K562 (cell line): Measurements from ENCODE around the gene PCBD2. TPM values are rescaled to one million over a fixed set of nuclear protein-coding genes. Genes with fewer than 3 reads are reported as not detected.

Experiments used
- EP400 ChIP-seq: fragments of 450-650 bp; IDR thresholded peaks from 2 replicates; pipeline ENCODE4 v1.6.1; 2017; ENCODE audit warnings: antibody characterized with exemption, mild to moderate bottlenecking, moderate library complexity
- ETV1 ChIP-seq: fragments of 450-650 bp; conservative IDR thresholded peaks from 2 replicates; pipeline ENCODE4 v1.6.1; 2016; ENCODE audit warnings: missing genetic modification characterization, control low read depth, low read depth, missing compliant biosample characterization
- GABPB1 ChIP-seq: sonication (generic); formaldehyde crosslinking; IDR thresholded peaks from 2 replicates; pipeline ENCODE4 v1.8.0; 2022; ENCODE audit warnings: mild to moderate bottlenecking, missing genetic modification reagents
- MLLT1 ChIP-seq, 2 experiments: fragments of 450-650 bp; IDR thresholded peaks; 2 replicates each; pipeline ENCODE4 v1.6.1; 2016
- MYBL2 ChIP-seq, 2 experiments: fragments of 450-650 bp in 1 of 2; sonication (generic) in 1 of 2; formaldehyde crosslinking in 1 of 2; IDR thresholded peaks; 2 replicates each; pipeline versions ENCODE4 v1.6.1 to v1.8.1; 2017 to 2022; ENCODE audit warnings: borderline replicate concordance in 1 of 2, inconsistent platforms in 1 of 2, low read depth in 1 of 2, mild to moderate bottlenecking in 1 of 2, missing genetic modification reagents in 1 of 2, moderate library complexity in 1 of 2
- PHF8 ChIP-seq: fragments of 200-600 bp; sonication (generic); IDR thresholded peaks from 2 replicates; pipeline ENCODE4 v1.6.1; 2012; ENCODE audit warnings: mixed run types, mild to moderate bottlenecking, inconsistent platforms, low read length, moderate library complexity, borderline replicate concordance
- RAD51 ChIP-seq: fragments of 450-650 bp; IDR thresholded peaks from 2 replicates; pipeline ENCODE4 v1.7.1; 2016; ENCODE audit warnings: low read depth, mild to moderate bottlenecking, borderline replicate concordance
- SUPT5H ChIP-seq: fragments of 450-650 bp; IDR thresholded peaks from 2 replicates; pipeline ENCODE4 v1.6.1; 2016
- THRA ChIP-seq: fragments of 450-650 bp; IDR thresholded peaks from 2 replicates; pipeline ENCODE4 v1.6.1; 2017; ENCODE audit warnings: mild to moderate bottlenecking, moderate library complexity
- TOE1 ChIP-seq, 2 experiments: fragments of 450-650 bp in 1 of 2; sonication (generic) in 1 of 2; formaldehyde crosslinking in 1 of 2; IDR thresholded peaks; 2 replicates each; pipeline versions ENCODE4 v1.7.1 to v1.8.0; 2016 to 2022; ENCODE audit warnings: borderline replicate concordance in 2 of 2, mild to moderate bottlenecking in 2 of 2, antibody characterized with exemption in 1 of 2, inconsistent platforms in 1 of 2, low read depth in 1 of 2, missing genetic modification reagents in 1 of 2, moderate library complexity in 1 of 2
- ZNF780A ChIP-seq: fragments of 250-450 bp; sonication (Bioruptor Pico); IDR thresholded peaks from 2 replicates; pipeline ENCODE4 v1.5.0; 2021; ENCODE audit warnings: mild to moderate bottlenecking
- polyA plus RNA-seq, 8 experiments: library from polyadenylated mRNA; depleted of rRNA in 4 of 8; stranded (reverse) in 5 of 8; unstranded in 3 of 8; fragments of >200 nt; fragmentation: Nextera tagmentation in 2 of 8; fragmentation: Illumina TruSeq in 1 of 8; extraction: Ambion mirVana in 2 of 8; extraction: Trizol in 1 of 8; gene quantifications; 2 replicates each; pipeline versions ENCODE4 v1.2.1 to v1.2.3, GENCODE V29; 2011 to 2014; ENCODE audit warnings: inconsistent platforms in 1 of 8, missing spikeins in 1 of 8
- total RNA-seq, 7 experiments: library from RNA; depleted of rRNA in 6 of 7; stranded (reverse); fragments of >200 nt in 6 of 7; fragmentation: Illumina TruSeq in 2 of 7; extraction: Trizol in 2 of 7; gene quantifications; 2 replicates each; pipeline versions ENCODE4 v1.2.1 to v1.2.3, GENCODE V29; 2011 to 2021; ENCODE audit warnings: low replicate concordance in 1 of 7
- TF ChIP-seq, protein P1 (sequence below): sonication (generic); formaldehyde crosslinking; IDR thresholded peaks from 2 replicates; pipeline ENCODE4 v1.8.0; 2022; ENCODE audit warnings: mild to moderate bottlenecking, missing genetic modification reagents, borderline replicate concordance
- TF ChIP-seq, protein P2 (sequence below): fragments of 250-450 bp; sonication (Bioruptor Pico); IDR thresholded peaks from 2 replicates; pipeline ENCODE4 v1.4.0; 2020; ENCODE audit warnings: mild to moderate bottlenecking, moderate library complexity, borderline replicate concordance
- TF ChIP-seq, protein P3 (sequence below), 2 experiments: IDR thresholded peaks; 2 replicates each; pipeline ENCODE4 v1.6.1; 2012; ENCODE audit warnings: improper control_type of control experiment in 2 of 2, low read depth in 2 of 2, low read length in 2 of 2, borderline replicate concordance in 1 of 2

PCBD2 gene
- total and polyA plus RNA-seq, 9 of the 15 experiments (the other 6 are each of a cell fraction or from before 2014, with no cell fraction given) = 5.2 to 13.8 (median 7.8) TPM

GRCh38 chr5:134905246-134905996, 490 bp downstream of the PCBD2 start (continued):
- TF ChIP-seq, protein P1, sequence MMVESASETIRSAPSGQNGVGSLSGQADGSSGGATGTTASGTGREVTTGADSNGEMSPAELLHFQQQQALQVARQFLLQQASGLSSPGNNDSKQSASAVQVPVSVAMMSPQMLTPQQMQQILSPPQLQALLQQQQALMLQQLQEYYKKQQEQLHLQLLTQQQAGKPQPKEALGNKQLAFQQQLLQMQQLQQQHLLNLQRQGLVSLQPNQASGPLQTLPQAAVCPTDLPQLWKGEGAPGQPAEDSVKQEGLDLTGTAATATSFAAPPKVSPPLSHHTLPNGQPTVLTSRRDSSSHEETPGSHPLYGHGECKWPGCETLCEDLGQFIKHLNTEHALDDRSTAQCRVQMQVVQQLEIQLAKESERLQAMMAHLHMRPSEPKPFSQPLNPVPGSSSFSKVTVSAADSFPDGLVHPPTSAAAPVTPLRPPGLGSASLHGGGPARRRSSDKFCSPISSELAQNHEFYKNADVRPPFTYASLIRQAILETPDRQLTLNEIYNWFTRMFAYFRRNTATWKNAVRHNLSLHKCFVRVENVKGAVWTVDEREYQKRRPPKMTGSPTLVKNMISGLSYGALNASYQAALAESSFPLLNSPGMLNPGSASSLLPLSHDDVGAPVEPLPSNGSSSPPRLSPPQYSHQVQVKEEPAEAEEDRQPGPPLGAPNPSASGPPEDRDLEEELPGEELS (CRISPR knock-in tag) = no peak
- TF ChIP-seq THRA = no peak
- 0 out of 2 replicates have a peak, but pooled peaks have one; percentile 25 for TF ChIP-seq RAD51
- TF ChIP-seq SUPT5H = 0 out of 2 replicates have a peak, but pooled peaks have one; percentile 33
- TF ChIP-seq, protein P2, sequence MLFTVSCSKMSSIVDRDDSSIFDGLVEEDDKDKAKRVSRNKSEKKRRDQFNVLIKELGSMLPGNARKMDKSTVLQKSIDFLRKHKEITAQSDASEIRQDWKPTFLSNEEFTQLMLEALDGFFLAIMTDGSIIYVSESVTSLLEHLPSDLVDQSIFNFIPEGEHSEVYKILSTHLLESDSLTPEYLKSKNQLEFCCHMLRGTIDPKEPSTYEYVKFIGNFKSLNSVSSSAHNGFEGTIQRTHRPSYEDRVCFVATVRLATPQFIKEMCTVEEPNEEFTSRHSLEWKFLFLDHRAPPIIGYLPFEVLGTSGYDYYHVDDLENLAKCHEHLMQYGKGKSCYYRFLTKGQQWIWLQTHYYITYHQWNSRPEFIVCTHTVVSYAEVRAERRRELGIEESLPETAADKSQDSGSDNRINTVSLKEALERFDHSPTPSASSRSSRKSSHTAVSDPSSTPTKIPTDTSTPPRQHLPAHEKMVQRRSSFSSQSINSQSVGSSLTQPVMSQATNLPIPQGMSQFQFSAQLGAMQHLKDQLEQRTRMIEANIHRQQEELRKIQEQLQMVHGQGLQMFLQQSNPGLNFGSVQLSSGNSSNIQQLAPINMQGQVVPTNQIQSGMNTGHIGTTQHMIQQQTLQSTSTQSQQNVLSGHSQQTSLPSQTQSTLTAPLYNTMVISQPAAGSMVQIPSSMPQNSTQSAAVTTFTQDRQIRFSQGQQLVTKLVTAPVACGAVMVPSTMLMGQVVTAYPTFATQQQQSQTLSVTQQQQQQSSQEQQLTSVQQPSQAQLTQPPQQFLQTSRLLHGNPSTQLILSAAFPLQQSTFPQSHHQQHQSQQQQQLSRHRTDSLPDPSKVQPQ (CRISPR knock-in tag) = no peak
- peak; percentile 93 for TF ChIP-seq MYBL2 (IDR thresholded peaks at IDR 0.05; ENCODE audit: low read depth)
- TF ChIP-seq MYBL2 (CRISPR knock-in tag; IDR thresholded peaks at IDR 0.05; ENCODE audit: borderline replicate concordance) = no peak
- no peak for TF ChIP-seq ZNF780A
- peak in 1 of 2 experiments; percentile 41; a peak in 1 of 4 replicates for TF ChIP-seq MLLT1 (IDR thresholded peaks at IDR 0.05)
- peak; percentile 55 for TF ChIP-seq PHF8
- TF ChIP-seq TOE1 (IDR thresholded peaks at IDR 0.05; ENCODE audit: borderline replicate concordance) = peak; percentile 50; the same call in 1 of the 2 replicates
- no peak for TF ChIP-seq TOE1 (CRISPR knock-in tag; IDR thresholded peaks at IDR 0.05; ENCODE audit: borderline replicate concordance, low read depth)
- TF ChIP-seq ETV1 (tag) = peak; percentile 78
- TF ChIP-seq, protein P3, sequence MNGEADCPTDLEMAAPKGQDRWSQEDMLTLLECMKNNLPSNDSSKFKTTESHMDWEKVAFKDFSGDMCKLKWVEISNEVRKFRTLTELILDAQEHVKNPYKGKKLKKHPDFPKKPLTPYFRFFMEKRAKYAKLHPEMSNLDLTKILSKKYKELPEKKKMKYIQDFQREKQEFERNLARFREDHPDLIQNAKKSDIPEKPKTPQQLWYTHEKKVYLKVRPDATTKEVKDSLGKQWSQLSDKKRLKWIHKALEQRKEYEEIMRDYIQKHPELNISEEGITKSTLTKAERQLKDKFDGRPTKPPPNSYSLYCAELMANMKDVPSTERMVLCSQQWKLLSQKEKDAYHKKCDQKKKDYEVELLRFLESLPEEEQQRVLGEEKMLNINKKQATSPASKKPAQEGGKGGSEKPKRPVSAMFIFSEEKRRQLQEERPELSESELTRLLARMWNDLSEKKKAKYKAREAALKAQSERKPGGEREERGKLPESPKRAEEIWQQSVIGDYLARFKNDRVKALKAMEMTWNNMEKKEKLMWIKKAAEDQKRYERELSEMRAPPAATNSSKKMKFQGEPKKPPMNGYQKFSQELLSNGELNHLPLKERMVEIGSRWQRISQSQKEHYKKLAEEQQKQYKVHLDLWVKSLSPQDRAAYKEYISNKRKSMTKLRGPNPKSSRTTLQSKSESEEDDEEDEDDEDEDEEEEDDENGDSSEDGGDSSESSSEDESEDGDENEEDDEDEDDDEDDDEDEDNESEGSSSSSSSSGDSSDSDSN (IDR thresholded peaks at IDR 0.05; ENCODE audit: borderline replicate concordance in 1 of 2, low read depth in 2 of 2, low read length in 2 of 2) = peak in 1 of 2 experiments; percentile 18
- TF ChIP-seq EP400 = peak; percentile 84
- TF ChIP-seq GABPB1 (CRISPR knock-in tag) = peak; percentile 48
